A549 treated with RU486 at 1 μM for 4 hours (cell line): ENCODE measurements around the gene SNX12. TPM values are rescaled to one million over a fixed set of nuclear protein-coding genes. Genes with fewer than 3 reads are reported as not detected.

ENCODE experiments used
- total RNA-seq: library from RNA; stranded (reverse); fragments of 200-300 nt; extraction: Qiagen RNA extraction; gene quantifications from 5 replicates; pipeline ENCODE4 v1.2.3, GENCODE V29; 2022; ENCODE audit warnings: low read depth

Gene SNX12
- 71.6 to 80.6 TPM (median 75.0 TPM) in 5 replicates for total RNA-seq

GRCh38 chrX:71068044-71068918, at the start of gene SNX12:
SNX12 (minus strand) TSS chrX:71068334; CDS start chrX:71068306, 28 bp downstream.

DNA sequence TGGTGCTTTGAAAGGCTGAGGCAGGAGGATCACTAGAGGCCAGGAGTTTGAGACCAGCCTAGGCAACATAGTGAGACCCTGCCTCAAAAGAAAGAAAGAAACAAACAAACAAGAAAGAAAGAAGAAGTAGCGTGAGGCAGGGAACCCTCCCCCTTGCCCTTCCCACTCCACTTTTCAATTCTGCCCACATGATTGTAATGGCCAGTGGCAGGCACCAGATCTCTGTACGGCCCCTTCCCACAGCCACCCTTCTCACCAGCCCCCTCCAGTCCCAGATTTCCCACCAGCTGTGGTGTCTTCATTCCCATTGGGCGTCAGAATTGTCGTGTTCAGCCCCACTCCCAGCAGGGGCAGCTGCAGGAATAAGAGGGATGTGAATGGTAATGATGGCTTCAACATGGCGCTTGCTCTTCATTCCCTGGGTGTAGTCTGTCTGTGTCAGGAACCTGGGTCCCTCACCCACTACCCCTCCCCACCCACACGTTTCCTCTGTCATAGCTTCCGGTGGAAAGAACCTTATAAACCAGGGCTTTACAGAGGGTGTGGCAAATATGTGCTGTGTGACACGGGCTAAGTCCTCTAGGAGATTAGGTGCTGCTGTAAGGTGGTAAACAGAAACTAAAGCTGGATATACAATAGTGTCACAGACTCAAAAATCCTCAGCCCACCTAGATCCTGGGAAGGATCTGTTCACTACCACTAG, 43.2 kb upstream of the SNX12 start, which contains the start of gene IL2RG:
TSS of gene IL2RG (minus strand) at position 437 of the 703 bp plus-strand sequence. CDS start at position 399, 38 bp downstream.

GRCh38 chrX:71106427-71106826, 38.3 kb upstream of the SNX12 start, which contains the start of gene CXorf65:
CXorf65 (minus strand) TSS chrX:71106740; CDS start chrX:71106556, 184 bp downstream.

DNA sequence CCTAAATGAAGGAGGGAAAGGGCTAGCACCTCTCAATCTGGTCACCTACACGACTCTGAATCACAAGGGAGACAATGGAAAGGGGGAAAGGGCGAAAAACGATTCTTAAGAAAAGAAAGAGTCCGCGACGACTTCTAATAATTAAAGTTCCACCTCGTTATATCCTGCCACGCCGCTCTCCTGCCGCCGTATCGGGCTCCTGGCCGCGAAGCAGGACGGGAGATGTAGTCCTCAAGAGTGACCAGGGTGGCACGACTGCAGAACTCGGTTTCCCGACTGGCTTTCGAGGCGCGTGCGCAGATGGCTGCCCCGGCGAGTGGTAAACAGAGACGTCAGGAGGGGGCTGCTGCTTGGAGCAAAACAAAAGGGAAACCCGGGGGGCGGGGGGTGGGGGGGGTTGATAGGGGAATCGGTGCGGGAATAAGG, 27.4 kb upstream of the SNX12 start, which contains the start of gene FOXO4:
TSS of gene FOXO4 (plus strand) at position 297 of the 426 bp plus-strand sequence. CDS start 678 bp downstream, outside the sequence.

Other genes with a start within 250 kb of the SNX12 start
- not detected in 5 replicates for gene TEX11, start 159.6 kb downstream of the SNX12 start, total RNA-seq
- not detected in 5 replicates for gene SLC7A3, start 137.2 kb downstream of the SNX12 start, total RNA-seq
- gene FOXO4, start 27.5 kb upstream of the SNX12 start, total RNA-seq = 0.87 to 2.2 TPM (median 1.3 TPM) in 5 replicates
- gene CXorf65, start 38.4 kb upstream of the SNX12 start, total RNA-seq = not detected in 5 replicates
- gene IL2RG, start 43.2 kb upstream of the SNX12 start, total RNA-seq = 0.21 to 0.24 TPM (median 0.23 TPM) in 4 of 5 replicates, not detected in the other
- 9.6 to 13.4 TPM (median 11.6 TPM) in 5 replicates for gene MED12, start 50.3 kb upstream of the SNX12 start, total RNA-seq
- gene NLGN3, start 76.5 kb upstream of the SNX12 start, total RNA-seq = 0.89 to 1.0 TPM (median 1.00 TPM) in 5 replicates
- gene GJB1, start 154.9 kb upstream of the SNX12 start, total RNA-seq = 0.19 TPM in 1 of 5 replicates, not detected in the others
- 10.5 to 14.4 TPM (median 11.4 TPM) in 5 replicates for gene ZMYM3, start 185.8 kb upstream of the SNX12 start, total RNA-seq
- gene NONO, start 215.3 kb upstream of the SNX12 start, total RNA-seq = 363 to 404 TPM (median 378 TPM) in 5 replicates
- gene ITGB1BP2, start 233.4 kb upstream of the SNX12 start, total RNA-seq = 0.65 to 1.1 TPM (median 0.80 TPM) in 5 replicates